T-helper 2 cell treated with Interferon-gamma antibody and Interleukin-4, amounts not matched to agents 5 μg/mL and 100 μg/mL, for 36 hours (primary cell): ENCODE measurements around the gene ANK3.

Experiments used
- DNase-seq: peaks from one replicate; pipeline ENCODE4 v3.0.0; 2021; ENCODE audit warnings: low spot score
- H3K27ac Mint-ChIP-seq: one replicate; pipeline ENCODE4 v1.8.0; 2021; ENCODE audit warnings: mild to moderate bottlenecking, mixed read lengths
- H3K27me3 Mint-ChIP-seq: one replicate; pipeline ENCODE4 v1.8.0; 2021; ENCODE audit warnings: low read depth, mixed read lengths
- H3K36me3 Mint-ChIP-seq: one replicate; pipeline ENCODE4 v1.8.0; 2021; ENCODE audit warnings: low read depth, mixed read lengths
- H3K4me1 Mint-ChIP-seq: one replicate; pipeline ENCODE4 v1.8.0; 2021; ENCODE audit warnings: low read depth, mixed read lengths
- H3K4me3 Mint-ChIP-seq: one replicate; pipeline ENCODE4 v1.8.0; 2022; ENCODE audit warnings: mild to moderate bottlenecking, moderate library complexity, mixed read lengths
- H3K9me3 Mint-ChIP-seq: one replicate; pipeline ENCODE4 v1.8.0; 2021; ENCODE audit warnings: mixed read lengths

ANK3 gene

GRCh38 chr10:60236869-60237524 is 152.7 kb downstream of the ANK3 start:
- Mint-ChIP-seq H3K36me3 (no peaks in the 10 kb centered on the region), H3K27ac (peak overlapping the region; percentile 83), H3K9me3 (no peaks in the 10 kb centered on the region), H3K4me3 (peak overlapping the region; percentile 79), H3K27me3 (no peaks in the 10 kb centered on the region), H3K4me1 (peaks cover 34% of the 10 kb centered on the region)
- peak; percentile 35 for DNase-seq

GRCh38 chr10:60235001-60235400 is 154.7 kb downstream of the ANK3 start:
- H3K4me3 Mint-ChIP-seq = no peak overlapping the region
- H3K27ac Mint-ChIP-seq = no peak overlapping the region
- no peaks in the 10 kb centered on the region for H3K36me3 Mint-ChIP-seq
- no peaks in the 10 kb centered on the region for H3K27me3 Mint-ChIP-seq
- DNase-seq = no peak
- no peaks in the 10 kb centered on the region for H3K9me3 Mint-ChIP-seq
- peaks cover 34% of the 10 kb centered on the region for H3K4me1 Mint-ChIP-seq

- H3K27ac Mint-ChIP-seq = no peak overlapping the region
- no peaks in the 10 kb centered on the region for H3K9me3 Mint-ChIP-seq
- no peaks in the 10 kb centered on the region for H3K27me3 Mint-ChIP-seq
- H3K4me3 Mint-ChIP-seq = no peak overlapping the region
- no peaks in the 10 kb centered on the region for H3K36me3 Mint-ChIP-seq
- H3K4me1 Mint-ChIP-seq = peaks cover 34% of the 10 kb centered on the region
- DNase-seq = no peak
Observed at GRCh38 chr10:60234551-60234950, 155.1 kb downstream of the ANK3 start.

GRCh38 chr10:60230892-60231291 is 158.8 kb downstream of the ANK3 start:
- DNase-seq = no peak
- Mint-ChIP-seq H3K9me3 (no peaks in the 10 kb centered on the region), H3K27ac (no peak overlapping the region), H3K27me3 (no peaks in the 10 kb centered on the region), H3K4me1 (peaks cover 3% of the 10 kb centered on the region), H3K36me3 (no peaks in the 10 kb centered on the region), H3K4me3 (no peak overlapping the region)

GRCh38 chr10:60224066-60224705 is 165.5 kb downstream of the ANK3 start:
- Mint-ChIP-seq H3K9me3 (no peaks in the 10 kb centered on the region), H3K27ac (no peak overlapping the region), H3K4me3 (no peak overlapping the region), H3K4me1 (no peaks in the 10 kb centered on the region), H3K27me3 (no peaks in the 10 kb centered on the region), H3K36me3 (no peaks in the 10 kb centered on the region)
- no peak for DNase-seq

- Mint-ChIP-seq H3K4me3 (no peak overlapping the region), H3K27ac (no peak overlapping the region), H3K27me3 (no peaks in the 10 kb centered on the region), H3K9me3 (no peaks in the 10 kb centered on the region), H3K36me3 (no peaks in the 10 kb centered on the region), H3K4me1 (no peaks in the 10 kb centered on the region)
- no peak for DNase-seq
Observed at GRCh38 chr10:60222047-60222446, 167.6 kb downstream of the ANK3 start.

GRCh38 chr10:60212195-60212594 is 177.5 kb downstream of the ANK3 start:
- Mint-ChIP-seq H3K4me3 (no peak overlapping the region), H3K27ac (no peak overlapping the region), H3K9me3 (no peaks in the 10 kb centered on the region), H3K27me3 (peaks cover 2% of the 10 kb centered on the region), H3K4me1 (peaks cover 36% of the 10 kb centered on the region), H3K36me3 (peaks cover 13% of the 10 kb centered on the region)
- DNase-seq = no peak

- peaks cover 2% of the 10 kb centered on the region for H3K27me3 Mint-ChIP-seq
- peak overlapping the region; percentile 53 for H3K4me3 Mint-ChIP-seq
- no peaks in the 10 kb centered on the region for H3K9me3 Mint-ChIP-seq
- no peak for DNase-seq
- H3K27ac Mint-ChIP-seq = peak overlapping the region; percentile 78
- H3K4me1 Mint-ChIP-seq = peaks cover 29% of the 10 kb centered on the region
- peaks cover 13% of the 10 kb centered on the region for H3K36me3 Mint-ChIP-seq
Observed at GRCh38 chr10:60209874-60210570, 179.7 kb downstream of the ANK3 start.

- H3K27ac Mint-ChIP-seq = no peak overlapping the region
- H3K9me3 Mint-ChIP-seq = no peaks in the 10 kb centered on the region
- H3K27me3 Mint-ChIP-seq = no peaks in the 10 kb centered on the region
- no peak overlapping the region for H3K4me3 Mint-ChIP-seq
- H3K36me3 Mint-ChIP-seq = peaks cover 13% of the 10 kb centered on the region
- peaks cover 27% of the 10 kb centered on the region for H3K4me1 Mint-ChIP-seq
- DNase-seq = no peak
Observed at GRCh38 chr10:60208676-60209269, 180.9 kb downstream of the ANK3 start.

GRCh38 chr10:60207894-60208293 is 181.8 kb downstream of the ANK3 start:
- Mint-ChIP-seq H3K4me3 (no peak overlapping the region), H3K27me3 (no peaks in the 10 kb centered on the region), H3K4me1 (peaks cover 27% of the 10 kb centered on the region), H3K27ac (no peak overlapping the region), H3K9me3 (no peaks in the 10 kb centered on the region), H3K36me3 (peaks cover 13% of the 10 kb centered on the region)
- no peak for DNase-seq

- H3K4me3 Mint-ChIP-seq = no peak overlapping the region
- no peak for DNase-seq
- peaks cover 21% of the 10 kb centered on the region for H3K4me1 Mint-ChIP-seq
- H3K27ac Mint-ChIP-seq = no peak overlapping the region
- no peaks in the 10 kb centered on the region for H3K27me3 Mint-ChIP-seq
- H3K36me3 Mint-ChIP-seq = peaks cover 9% of the 10 kb centered on the region
- H3K9me3 Mint-ChIP-seq = no peaks in the 10 kb centered on the region
Observed at GRCh38 chr10:60206735-60207134, 182.9 kb downstream of the ANK3 start.

GRCh38 chr10:60205741-60206140 is 183.9 kb downstream of the ANK3 start:
- Mint-ChIP-seq H3K27ac (no peak overlapping the region), H3K9me3 (no peaks in the 10 kb centered on the region), H3K27me3 (no peaks in the 10 kb centered on the region), H3K4me1 (peaks cover 16% of the 10 kb centered on the region), H3K36me3 (peaks cover 1% of the 10 kb centered on the region), H3K4me3 (no peak overlapping the region)
- no peak for DNase-seq

GRCh38 chr10:60203993-60204618 is 185.6 kb downstream of the ANK3 start:
- Mint-ChIP-seq H3K9me3 (no peaks in the 10 kb centered on the region), H3K27ac (no peak overlapping the region), H3K27me3 (no peaks in the 10 kb centered on the region), H3K4me3 (no peak overlapping the region), H3K4me1 (peaks cover 4% of the 10 kb centered on the region), H3K36me3 (no peaks in the 10 kb centered on the region)
- DNase-seq = no peak

GRCh38 chr10:60200682-60201053 is 189.0 kb downstream of the ANK3 start:
- H3K36me3 Mint-ChIP-seq = no peaks in the 10 kb centered on the region
- H3K4me3 Mint-ChIP-seq = no peak overlapping the region

More at GRCh38 chr10:60200682-60201053, 189.0 kb downstream of the ANK3 start:
- Mint-ChIP-seq H3K27me3 (no peaks in the 10 kb centered on the region), H3K9me3 (no peaks in the 10 kb centered on the region), H3K27ac (no peak overlapping the region), H3K4me1 (no peaks in the 10 kb centered on the region)
- no peak for DNase-seq
